HG02623 (cell line): ENCODE measurements around the gene SIRPB2.
A peak's percentile ranks its signal among the peaks of the same experiment; 100 is the strongest.

Experiments
- ATAC-seq: cut with Tn5 transposase; IDR thresholded peaks from one replicate; pipeline ENCODE4 v1.9.1; 2021; ENCODE audit warnings: moderate library complexity; ENCODE audit not compliant: unreplicated experiment

The SIRPB2 gene

GRCh38 chr20:1443085-1443484 is 48.1 kb downstream of the SIRPB2 start:
- ATAC-seq = no peak

- ATAC-seq = no peak
Measured at GRCh38 chr20:1442304-1442703, 48.9 kb downstream of the SIRPB2 start.

- ATAC-seq = no peak
Measured at GRCh38 chr20:1441133-1441532, 50.1 kb downstream of the SIRPB2 start.

GRCh38 chr20:1440024-1440423 is 51.2 kb downstream of the SIRPB2 start:
- ATAC-seq = no peak

- ATAC-seq = no peak
Measured at GRCh38 chr20:1438361-1438760, 52.9 kb downstream of the SIRPB2 start.

- no peak for ATAC-seq
Measured at GRCh38 chr20:1437235-1437904, 53.9 kb downstream of the SIRPB2 start.

GRCh38 chr20:1436263-1436662 is 55.0 kb downstream of the SIRPB2 start:
- ATAC-seq = no peak

GRCh38 chr20:1435337-1435699 is 55.9 kb downstream of the SIRPB2 start:
- ATAC-seq = no peak

GRCh38 chr20:1434571-1435336 is 56.5 kb downstream of the SIRPB2 start:
- ATAC-seq = peak; percentile 96

GRCh38 chr20:1431158-1431557 is 60.1 kb downstream of the SIRPB2 start:
- ATAC-seq = no peak

- ATAC-seq = no peak
Measured at GRCh38 chr20:1430004-1430451, 61.2 kb downstream of the SIRPB2 start.

GRCh38 chr20:1429143-1429728 is 62.0 kb downstream of the SIRPB2 start:
- ATAC-seq = no peak

GRCh38 chr20:1427457-1428054 is 63.7 kb downstream of the SIRPB2 start:
- ATAC-seq = no peak

- ATAC-seq = no peak
Measured at GRCh38 chr20:1426231-1426849, 64.9 kb downstream of the SIRPB2 start.
